Kidney (tissue), 14 donors: ENCODE data around the gene ENAH. TPM values are rescaled to one million over a fixed set of nuclear protein-coding genes. Genes with fewer than 3 reads are reported as not detected.
"Not testable (repeated sequence)": the region's sequence is repeated elsewhere in the genome, so short reads cannot be mapped to it uniquely, and the experiment has no call there.

ENCODE experiments used
- DNase-seq, 5 donors: peaks; one replicate each; pipeline ENCODE4 v3.0.0-alpha.2; 2013 to 2020
- FAIRE-seq: peaks from 2 replicates; lab custom pipeline; 2012; peaks lifted over from hg19 to GRCh38; lab: Jason Lieb, UNC
- H3K27ac ChIP-seq, 2 donors: one replicate each; pipeline ENCODE4 v1.7.0; 2013; ENCODE audit warnings: low read depth in 2 of 2, low read length in 2 of 2, inconsistent platforms in 1 of 2
- H3K27me3 ChIP-seq: one replicate; pipeline ENCODE4 v1.7.1; 2013; ENCODE audit warnings: low read length, inconsistent platforms; ENCODE audit not compliant: control insufficient read depth, insufficient read depth
- H3K36me3 ChIP-seq, 3 donors: one replicate each; pipeline versions ENCODE4 v1.7.0 to v1.7.1; 2013; ENCODE audit warnings: low read length in 3 of 3, control low read depth in 1 of 3, inconsistent platforms in 1 of 3; ENCODE audit not compliant: insufficient read depth in 3 of 3, control insufficient read depth in 2 of 3
- H3K4me1 ChIP-seq, 3 donors: one replicate each; pipeline versions ENCODE4 v1.7.0 to v1.7.1; 2013; ENCODE audit warnings: low read length in 3 of 3, inconsistent platforms in 1 of 3, low read depth in 1 of 3; ENCODE audit not compliant: control insufficient read depth in 2 of 3, insufficient read depth in 2 of 3
- H3K4me3 ChIP-seq, 3 donors: one replicate each; pipeline versions ENCODE4 v1.7.0 to v1.8.1; 2013; ENCODE audit warnings: low read length in 3 of 3, control low read depth in 1 of 3, inconsistent platforms in 1 of 3
- H3K9ac ChIP-seq, 3 donors: one replicate each; pipeline versions ENCODE4 v1.7.0 to v1.7.1; 2013; ENCODE audit warnings: low read length in 3 of 3, control low read depth in 1 of 3, inconsistent platforms in 1 of 3
- H3K9me3 ChIP-seq, 3 donors: one replicate each; pipeline versions ENCODE4 v1.7.0 to v1.7.1; 2013; ENCODE audit warnings: low read length in 3 of 3, control low read depth in 1 of 3, inconsistent platforms in 1 of 3; ENCODE audit not compliant: control insufficient read depth in 2 of 3, insufficient read depth in 1 of 3
- CTCF ChIP-seq: IDR thresholded peaks from 3 replicates; pipeline ENCODE4 v1.5.1; 2012; ENCODE audit warnings: mild to moderate bottlenecking, moderate library complexity, borderline replicate concordance; ENCODE audit not compliant: insufficient read depth; ENCODE audit errors: extremely low read depth
- intact Hi-C: fragments of 100-400 bp; cut with DNase I; formaldehyde crosslinking; loops from one replicate; pipeline ENCODE4 v1.11.1; 2022
- polyA plus RNA-seq: library from polyadenylated mRNA; stranded (reverse); fragments of 350-450 nt; fragmentation: Illumina TruSeq; extraction: RNeasy Lipid Tissue Mini Kit (QIAGEN cat#74804); gene quantifications from one replicate; pipeline ENCODE4 v1.2.3, GENCODE V29; 2014; ENCODE audit warnings: low read depth, low replicate concordance; ENCODE audit not compliant: insufficient read depth
- total RNA-seq: library from RNA; stranded (reverse); fragmentation: NEBNext Ultra II Directional; extraction: Animal tissue kit (Norgen Biotek cat#: 25700); gene quantifications from one replicate; pipeline ENCODE4 v1.2.1, GENCODE V29; 2021
- donor health status: control.
- donor health status: control.
- donor health status: control.
- donor health status: control.
- donor health status: control.
- donor health status: DM: yes; HTN: yes; CAD: no.
- donor health status: Normal renal cell carcinoma (clear cell type).

Gene ENAH
- total and polyA plus RNA-seq, 2 donors from 2014 or later: 6.2 to 42.3 TPM

- Histone ChIP-seq H3K36me3 (no peaks in the 10 kb centered on the region), H3K9me3 (no peaks in the 10 kb centered on the region), H3K27me3 (no peaks in the 10 kb centered on the region), H3K27ac (no peak overlapping the region), H3K4me1 (no peaks in the 10 kb centered on the region), H3K4me3 (no peak overlapping the region), H3K9ac (no peak overlapping the region)
- no peak for FAIRE-seq
- intact Hi-C loops: no loop called here
- TF ChIP-seq CTCF: no peak
- no peak for DNase-seq
These were observed 141.0 kb downstream of the ENAH start for GRCh38 chr1:225511828-225512381.

- FAIRE-seq, H3K36me3 ChIP-seq, DNase-seq, H3K27me3 ChIP-seq, H3K27ac ChIP-seq, H3K9me3 ChIP-seq, H3K4me3 ChIP-seq, H3K9ac ChIP-seq, H3K4me1 ChIP-seq, intact Hi-C loops: not testable (repeated sequence)
These were observed 142.2 kb downstream of the ENAH start for GRCh38 chr1:225510740-225511139.

GRCh38 chr1:225509770-225510169 is 143.2 kb downstream of the ENAH start:
- intact Hi-C loops: no loop called here
- no peak overlapping the region for H3K27ac ChIP-seq

GRCh38 chr1:225509376-225509707 is 143.6 kb downstream of the ENAH start:
- H3K9ac ChIP-seq: no peak overlapping the region

More at GRCh38 chr1:225509770-225510169, 143.2 kb downstream of the ENAH start:
- Histone ChIP-seq H3K36me3 (no peaks in the 10 kb centered on the region), H3K9ac (no peak overlapping the region), H3K4me3 (no peak overlapping the region), H3K4me1 (no peaks in the 10 kb centered on the region), H3K27me3 (no peaks in the 10 kb centered on the region), H3K9me3 (no peaks in the 10 kb centered on the region)
- TF ChIP-seq CTCF: no peak
- FAIRE-seq: no peak
- DNase-seq: no peak

More at GRCh38 chr1:225509376-225509707, 143.6 kb downstream of the ENAH start:
- no peaks in the 10 kb centered on the region for H3K27me3 ChIP-seq
- H3K4me1 ChIP-seq: no peaks in the 10 kb centered on the region
- FAIRE-seq: no peak
- DNase-seq: no peak
- no peak for TF ChIP-seq CTCF
- H3K4me3 ChIP-seq: no peak overlapping the region
- no peak overlapping the region for H3K27ac ChIP-seq
- intact Hi-C loops: no loop called here
- no peaks in the 10 kb centered on the region for H3K36me3 ChIP-seq
- no peaks in the 10 kb centered on the region for H3K9me3 ChIP-seq
